T1000 (cell line): Measurements from ENCODE around the gene CLDN7.
A peak's percentile ranks its signal among the peaks of the same experiment; 100 is the strongest.

Experiments
- DNase-seq: peaks from one replicate; lab custom pipeline; 2025; ENCODE audit warnings: mixed read lengths; lab: John Stamatoyannopoulos, UW

CLDN7 gene

DNA sequence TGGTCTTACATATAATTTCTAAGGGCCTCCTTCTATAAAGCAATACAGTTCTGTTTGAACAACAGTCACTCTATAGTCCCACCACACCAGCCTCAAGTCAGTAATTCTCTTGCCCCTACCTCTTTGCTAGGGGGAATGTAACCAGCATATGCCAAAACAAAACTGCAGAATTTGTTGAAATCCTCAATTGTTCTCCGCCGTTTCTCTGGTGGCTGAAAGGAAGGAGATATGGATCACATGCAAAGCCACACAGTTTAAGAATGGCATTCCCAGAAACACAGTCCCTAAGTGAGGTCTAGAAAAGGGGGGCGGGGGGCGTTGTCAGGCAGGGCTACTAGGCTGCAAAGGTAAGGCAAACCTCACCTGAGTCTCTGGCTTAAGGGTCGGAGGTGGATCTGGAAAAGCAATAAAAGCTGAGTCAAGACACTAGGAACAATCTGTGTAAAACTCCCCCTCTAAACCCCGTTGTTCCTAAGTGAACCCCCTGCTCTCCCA lies 25.0 kb downstream of the CLDN7 start:
- no peak for DNase-seq

DNA sequence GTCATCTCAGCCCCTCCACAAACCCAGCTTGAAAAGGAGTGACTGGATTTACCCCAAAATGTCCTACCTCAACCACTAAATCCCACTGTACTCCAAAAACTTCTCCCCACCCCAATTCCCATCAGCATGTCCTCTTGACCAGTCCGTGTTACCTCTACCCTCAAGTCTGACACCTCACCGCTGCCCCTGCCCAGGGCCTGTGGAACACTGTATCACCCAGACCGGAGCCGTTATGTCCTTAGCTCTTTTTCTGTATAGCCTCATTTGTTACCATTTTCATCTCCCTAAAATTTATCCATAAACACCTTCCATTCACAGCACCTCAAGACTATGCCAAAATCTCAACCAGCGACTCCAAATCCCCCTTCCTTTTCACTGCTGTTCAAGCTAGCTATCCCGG lies 25.5 kb downstream of the CLDN7 start:
- DNase-seq: no peak

DNA sequence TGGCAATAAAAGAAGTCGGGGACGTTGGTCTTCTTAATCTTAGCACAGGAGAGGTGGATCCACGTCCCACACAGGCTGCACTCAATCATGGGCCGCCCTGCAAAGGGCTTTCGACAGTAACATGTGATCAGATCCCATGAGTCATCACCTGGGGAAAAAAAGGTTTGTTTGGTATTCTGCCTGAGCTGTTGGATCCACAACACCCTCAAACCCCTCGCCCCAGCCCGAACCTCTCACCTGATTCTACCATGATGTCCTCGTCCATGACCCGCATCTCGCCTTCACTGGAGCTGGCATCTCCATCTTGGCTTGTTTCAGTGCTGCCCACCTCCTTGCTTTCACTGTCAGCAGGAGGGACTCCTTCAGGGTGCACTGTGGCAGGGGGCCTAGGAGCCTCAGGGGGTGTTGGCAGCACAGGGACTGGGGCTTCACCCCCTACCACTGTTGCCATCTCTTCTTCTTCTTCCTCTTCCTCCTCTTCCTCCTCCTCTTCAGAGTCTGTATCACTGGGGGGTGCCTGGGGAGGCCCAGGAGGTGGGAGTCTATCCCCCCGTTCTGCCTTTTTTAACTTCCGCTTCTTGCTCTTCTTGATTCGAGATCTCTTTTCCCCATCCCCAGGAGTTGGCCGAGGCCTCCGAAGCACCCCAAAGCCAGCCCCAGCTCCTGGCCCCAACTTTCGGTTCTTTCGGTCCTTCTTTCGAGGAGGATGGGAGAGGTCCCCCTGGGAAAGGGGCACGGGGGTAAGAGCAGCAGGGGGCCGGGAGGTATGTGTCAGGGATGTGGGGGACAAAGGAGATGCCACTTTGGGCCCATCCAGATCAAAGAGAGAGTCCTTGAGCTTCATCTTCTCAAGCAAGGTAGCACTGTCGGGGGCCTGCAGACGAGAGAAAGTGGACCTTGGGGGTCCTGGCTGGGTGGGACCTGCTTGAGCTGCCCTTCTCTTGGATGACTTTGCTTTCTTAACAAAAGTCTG lies 26.3 kb downstream of the CLDN7 start:
- no peak for DNase-seq

DNA sequence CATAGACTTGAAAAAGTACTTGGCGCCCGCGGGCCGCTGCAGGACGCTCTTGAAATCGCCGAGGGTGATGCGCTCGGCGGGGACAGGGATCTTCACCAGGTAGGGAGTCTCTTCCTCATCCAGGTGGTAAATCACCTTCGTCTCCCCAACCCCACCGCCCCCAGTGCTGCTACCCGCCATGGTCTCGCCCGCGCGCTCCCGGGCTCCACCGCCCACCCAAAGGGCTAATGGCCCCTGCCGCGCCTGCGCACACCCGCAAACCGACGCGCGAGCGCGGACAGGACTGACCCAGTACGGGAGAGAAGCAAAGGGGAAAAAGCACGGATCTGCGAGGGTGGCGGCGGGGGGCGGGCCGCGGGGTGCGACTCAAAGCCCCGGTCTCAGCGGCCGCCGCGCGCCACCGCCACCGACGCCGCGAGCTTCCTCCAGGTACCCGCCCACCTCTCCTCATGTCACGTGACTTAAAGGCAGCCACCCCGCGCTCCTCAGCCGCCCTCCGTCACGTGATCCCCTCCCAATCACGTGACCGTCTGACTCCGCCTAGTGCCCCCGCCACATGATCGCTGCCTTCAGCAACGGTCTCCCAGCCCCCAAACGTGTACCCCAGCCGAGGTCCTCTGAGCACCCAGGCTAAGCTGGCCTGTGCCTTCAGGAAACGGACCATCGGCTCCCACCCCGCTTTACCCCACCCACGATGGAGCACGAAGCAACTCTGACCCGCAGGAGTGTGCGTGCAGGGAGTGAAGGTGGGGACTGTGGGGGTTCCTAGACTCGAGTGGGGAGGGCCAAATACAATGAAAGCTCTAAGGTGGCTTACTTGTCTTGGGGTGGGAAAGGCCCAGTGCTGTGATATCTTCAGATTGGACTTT lies 28.0 kb downstream of the CLDN7 start, which contains the start of gene DVL2:
Gene DVL2, minus strand, starts transcription at position 435 of the 869 bp plus-strand sequence. Its CDS starts 255 bp downstream, at position 180.
- DNase-seq: peak; percentile 90

DNA sequence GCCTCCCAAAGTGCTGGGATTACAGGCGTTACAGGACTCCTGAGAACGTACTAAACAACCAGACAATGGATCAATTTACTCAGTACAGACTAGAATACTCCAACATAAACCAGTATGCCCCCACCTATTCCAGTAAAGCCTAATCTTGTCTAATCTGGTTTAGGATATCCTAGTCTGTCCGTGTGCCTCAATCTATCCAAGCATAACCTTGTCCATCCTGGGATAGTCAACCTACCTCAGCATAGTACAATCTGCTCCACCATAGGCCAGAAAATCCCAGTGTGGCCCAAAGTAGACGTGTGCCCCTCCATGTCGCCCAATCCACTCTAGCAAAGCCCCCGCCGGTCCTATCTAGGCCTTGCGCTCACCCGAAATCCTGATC lies 28.6 kb downstream of the CLDN7 start:
- no peak for DNase-seq

DNA sequence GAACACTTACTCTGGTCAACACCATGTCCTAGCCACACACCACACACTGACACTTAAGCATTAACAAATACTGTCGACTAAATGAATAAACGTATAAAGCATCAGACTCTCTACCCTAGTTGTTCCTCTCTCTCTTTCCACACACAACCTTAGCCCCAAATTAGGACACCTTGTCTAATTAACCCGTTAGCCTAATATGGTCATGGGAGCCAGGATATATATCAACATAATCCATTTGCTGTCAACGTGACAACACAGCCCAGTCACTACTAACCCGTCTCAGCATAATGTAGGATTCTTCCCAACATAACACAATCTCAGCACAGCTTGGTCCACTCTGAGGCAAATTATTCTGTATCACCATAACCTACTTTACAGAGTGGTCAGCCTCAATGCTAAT lies 30.2 kb downstream of the CLDN7 start:
- DNase-seq: no peak

DNA sequence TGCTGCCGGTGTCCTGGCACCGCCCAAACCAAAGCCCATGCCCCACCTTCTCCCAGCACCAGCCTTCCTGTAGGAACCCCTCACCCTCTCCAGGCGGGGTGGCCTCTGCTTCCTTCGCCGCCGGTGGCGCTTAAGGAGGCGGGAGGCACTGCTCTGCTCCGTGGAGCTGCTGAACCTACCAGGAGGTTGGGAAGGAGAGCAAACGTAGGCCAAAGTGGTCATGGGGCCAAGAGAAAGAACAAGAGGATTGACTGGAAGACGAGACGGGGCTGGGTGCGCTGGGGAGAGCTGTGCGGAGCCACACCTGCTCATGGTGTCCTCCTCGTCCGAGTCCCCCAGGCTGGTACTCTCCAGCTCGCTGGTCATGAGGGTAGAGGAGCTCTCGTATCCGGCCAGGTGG lies 32.8 kb downstream of the CLDN7 start:
- no peak for DNase-seq

DNA sequence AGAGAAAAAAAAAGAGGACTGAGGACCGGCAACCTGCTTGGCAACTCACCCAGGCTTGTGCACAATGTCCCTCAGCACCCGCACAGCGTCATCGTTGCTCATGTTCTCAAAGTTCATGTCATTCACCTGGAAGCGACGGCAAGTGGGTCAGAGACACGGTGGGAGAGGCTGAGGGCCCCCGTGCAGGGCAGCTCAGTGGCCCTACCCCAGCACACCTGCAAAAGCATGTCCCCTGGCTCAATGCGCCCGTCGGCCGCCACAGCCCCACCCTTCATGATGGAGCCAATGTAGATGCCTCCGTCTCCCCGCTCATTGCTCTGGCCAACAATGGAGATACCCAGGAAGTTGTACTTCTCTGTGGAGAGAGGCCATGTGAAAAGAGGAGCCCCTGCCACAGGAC lies 33.4 kb downstream of the CLDN7 start:
- DNase-seq: no peak

DNA sequence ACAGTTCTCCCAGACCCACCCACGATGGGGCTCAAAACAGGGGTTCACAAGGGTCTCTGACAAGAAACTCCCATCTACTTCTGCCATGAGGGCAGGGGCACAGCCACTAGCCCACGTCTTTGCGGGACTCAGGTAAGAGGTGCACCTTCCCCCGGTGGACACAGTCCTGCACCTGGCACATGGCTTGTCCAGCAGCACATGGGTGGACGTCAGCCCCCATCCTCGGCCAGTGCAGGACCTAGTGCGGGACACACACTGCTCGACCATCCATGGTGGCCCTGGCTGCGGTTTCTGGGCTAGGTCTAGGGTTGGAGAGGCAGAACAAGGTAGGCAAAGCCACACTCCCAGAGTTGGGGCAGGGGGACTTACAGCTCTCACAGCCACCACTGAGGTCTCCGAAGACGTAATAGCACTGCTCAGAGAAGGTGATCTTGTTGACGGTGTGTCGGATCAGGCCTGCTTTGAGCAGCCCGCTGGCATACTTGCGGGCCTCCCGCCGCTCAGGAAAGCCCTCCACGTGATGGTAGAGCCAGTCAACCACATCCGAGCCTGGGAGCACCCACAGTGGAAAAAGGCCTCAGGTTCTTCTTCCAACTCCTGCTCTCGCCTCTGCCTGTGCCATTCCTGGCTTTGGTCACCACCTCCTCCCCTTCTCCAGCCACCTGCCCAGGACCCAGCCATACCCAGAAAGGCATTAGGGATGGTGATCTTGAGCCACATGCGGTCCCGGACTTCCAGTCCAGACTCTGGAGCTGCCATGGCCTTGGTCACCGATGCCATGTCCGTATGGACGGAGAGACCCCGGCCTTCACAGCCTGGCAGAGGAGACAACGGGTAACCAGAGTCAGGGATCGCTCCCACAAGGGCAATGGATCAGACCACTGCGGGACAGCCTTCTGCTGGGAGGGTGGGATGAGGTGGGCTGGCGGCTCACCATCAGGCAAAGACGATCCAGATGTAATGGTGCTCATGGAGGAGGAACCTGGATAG lies 35.3 kb downstream of the CLDN7 start:
- no peak for DNase-seq

DNA sequence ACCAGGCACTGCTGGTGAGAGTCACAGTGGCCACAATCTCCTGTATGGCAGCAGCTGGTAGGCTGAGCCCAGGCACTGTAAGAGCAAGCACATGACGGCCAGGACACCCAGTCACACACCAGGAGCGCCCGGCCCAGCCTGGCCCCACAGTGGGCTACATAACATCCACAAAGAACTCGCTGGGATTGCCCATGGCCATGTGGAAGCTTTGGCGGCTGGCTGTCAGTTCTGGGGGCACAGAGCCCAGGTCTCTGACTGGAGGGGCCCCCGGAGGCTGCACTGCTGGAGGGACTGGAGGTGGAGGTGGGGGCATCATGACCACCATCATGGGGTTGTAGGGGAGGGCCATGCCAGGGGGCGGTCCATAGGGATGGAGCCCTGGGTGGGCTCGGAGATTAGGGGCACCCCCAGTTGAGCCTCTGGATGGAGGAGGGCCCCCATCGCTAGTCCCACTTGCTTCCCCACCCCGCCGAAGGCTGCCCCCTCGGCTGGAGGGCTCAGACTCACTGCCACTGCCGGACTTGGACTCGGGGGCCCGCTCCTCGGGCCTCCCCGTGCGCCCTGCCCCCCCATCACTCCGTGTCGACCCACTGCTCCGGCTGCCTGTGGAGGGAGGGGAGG lies 36.5 kb downstream of the CLDN7 start:
- DNase-seq: no peak

DNA sequence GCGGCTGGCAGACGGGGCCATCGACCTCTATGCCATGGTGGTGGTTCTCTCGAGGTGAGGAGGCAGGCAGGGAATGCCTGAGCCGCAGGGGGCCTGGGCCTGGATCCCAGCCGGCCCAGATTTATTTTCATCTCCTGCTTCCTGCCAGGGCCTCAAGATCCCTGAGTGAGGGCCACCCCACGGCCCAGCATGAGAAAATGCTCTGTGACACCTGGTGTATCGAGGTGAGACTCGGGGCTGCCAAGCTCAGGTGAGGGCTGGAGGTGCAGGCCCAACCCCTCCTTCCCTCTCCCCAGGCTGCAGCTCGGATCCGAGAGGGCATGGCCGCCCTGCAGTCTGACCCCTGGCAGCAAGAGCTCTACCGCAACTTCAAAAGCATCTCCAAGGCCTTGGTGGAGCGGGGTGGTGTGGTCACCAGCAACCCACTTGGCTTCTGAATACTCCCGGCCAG lies 37.6 kb downstream of the CLDN7 start:
- no peak for DNase-seq

DNA sequence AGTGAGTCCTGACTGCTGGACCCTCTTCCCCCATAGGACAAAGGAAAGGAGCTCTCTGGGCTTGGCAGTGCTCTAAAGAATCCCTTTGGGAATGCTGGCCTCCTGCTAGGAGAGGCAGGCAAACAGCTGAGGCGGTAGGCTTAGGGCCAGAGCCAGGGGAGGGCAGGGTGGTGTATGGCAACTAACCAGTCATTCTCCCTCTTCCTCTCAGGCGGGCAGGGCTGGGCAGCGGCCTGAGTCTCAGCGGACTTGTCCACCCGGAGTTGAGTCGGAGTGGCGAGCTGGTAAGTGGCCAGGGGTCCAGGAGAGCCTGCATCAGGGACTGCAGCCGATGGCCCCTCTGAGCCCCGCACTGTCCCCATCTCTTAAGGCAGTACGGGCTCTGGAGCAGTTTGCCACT lies 38.2 kb downstream of the CLDN7 start:
- DNase-seq: no peak

DNA sequence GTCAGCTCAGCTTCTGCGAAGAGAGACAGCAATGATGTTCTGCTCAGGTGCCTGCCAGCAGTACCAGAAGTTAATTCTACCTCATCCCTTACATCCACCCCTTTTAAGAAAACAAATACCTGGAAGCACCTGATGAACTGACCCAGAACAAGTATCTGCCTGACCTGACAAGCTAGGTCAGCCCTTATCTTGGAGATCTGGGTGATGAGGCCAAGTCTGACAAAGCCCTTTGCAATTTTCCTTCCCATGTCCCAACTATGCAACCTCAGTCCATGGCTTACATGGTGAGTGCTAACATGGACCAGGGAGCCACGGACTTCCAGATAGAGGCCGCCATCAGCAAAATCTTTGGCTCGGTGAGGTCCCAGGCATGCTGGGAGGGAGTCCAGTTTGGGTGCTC lies 38.9 kb downstream of the CLDN7 start:
- no peak for DNase-seq

DNA sequence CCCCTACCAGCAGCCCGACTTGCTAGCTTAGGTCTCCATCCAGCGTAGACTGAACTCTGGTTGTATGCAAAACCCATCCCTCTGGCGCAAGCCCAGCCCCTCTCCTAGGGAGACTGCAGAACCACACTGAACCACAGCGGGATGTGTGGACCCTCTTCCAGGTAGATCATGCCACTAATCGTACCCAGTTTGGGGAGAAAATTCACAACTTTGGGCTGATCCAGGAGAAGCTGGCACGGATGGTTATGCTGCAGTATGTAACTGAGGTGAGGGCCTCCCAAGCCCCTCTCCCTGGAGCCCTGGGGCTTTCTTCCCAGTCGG lies 39.3 kb downstream of the CLDN7 start:
- DNase-seq: no peak

DNA sequence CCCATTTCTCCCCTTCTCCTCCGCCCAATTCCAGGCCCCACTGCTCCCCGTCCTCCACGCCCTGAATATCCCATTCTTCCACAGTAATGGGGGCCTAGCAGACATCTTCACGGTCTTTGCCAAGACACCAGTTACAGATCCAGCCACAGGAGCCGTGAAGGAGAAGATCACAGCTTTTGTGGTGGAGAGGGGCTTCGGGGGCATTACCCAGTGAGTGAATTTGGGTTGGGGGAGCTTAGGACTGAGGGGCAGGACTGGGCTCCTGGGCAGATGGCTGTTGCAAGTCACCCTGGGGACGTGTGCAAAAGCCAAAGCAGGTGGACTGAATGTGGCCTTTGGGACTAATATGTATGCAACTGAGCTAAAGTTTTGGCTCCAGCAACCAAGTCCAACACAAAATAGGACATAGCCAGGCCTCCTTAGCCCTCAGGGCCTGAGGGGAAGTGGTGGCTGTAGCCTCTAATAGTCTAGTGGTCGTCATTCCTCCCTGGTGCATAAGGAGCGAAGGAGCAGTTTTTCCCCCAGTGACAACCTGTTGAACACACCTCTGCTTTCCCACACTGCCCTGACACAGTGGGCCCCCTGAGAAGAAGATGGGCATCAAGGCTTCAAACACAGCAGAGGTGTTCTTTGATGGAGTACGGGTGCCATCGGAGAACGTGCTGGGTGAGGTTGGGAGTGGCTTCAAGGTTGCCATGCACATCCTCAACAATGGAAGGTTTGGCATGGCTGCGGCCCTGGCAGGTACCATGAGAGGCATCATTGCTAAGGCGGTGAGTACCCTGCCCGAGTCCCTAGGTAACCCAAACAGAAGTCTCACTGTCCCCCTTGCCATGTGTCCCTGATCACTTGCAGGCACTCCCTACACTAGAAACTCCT lies 39.9 kb downstream of the CLDN7 start:
- no peak for DNase-seq

DNA sequence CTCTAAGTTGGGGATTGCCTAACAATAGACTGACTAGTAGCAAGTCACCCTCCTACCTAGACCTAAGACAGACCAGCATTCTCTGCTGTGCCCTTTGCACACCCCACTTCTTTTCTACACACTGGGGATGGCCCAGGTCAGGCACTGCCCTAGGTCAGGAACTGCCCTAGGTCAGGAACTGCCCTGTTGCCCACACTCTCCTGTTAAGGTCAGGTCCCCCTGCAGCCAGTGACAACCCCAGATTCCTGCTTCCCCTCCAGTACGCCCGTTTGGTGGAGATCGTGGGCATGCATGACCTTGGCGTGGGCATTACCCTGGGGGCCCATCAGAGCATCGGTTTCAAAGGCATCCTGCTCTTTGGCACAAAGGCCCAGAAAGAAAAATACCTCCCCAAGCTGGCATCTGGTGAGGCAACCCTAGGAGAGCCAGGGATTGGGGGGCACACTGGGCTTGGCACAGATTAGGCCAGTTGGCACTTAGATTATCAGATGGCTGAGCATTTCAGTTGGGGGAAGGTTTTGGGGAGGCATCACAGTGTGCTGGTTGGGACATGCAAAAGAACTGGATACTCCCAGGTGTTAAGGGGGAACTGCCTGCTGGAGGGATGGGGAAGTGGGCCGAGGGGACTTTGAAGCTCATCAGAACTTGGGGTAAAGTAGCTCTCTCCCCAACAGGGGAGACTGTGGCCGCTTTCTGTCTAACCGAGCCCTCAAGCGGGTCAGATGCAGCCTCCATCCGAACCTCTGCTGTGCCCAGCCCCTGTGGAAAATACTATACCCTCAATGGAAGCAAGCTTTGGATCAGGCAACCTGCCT lies 40.8 kb downstream of the CLDN7 start:
- DNase-seq: no peak

DNA sequence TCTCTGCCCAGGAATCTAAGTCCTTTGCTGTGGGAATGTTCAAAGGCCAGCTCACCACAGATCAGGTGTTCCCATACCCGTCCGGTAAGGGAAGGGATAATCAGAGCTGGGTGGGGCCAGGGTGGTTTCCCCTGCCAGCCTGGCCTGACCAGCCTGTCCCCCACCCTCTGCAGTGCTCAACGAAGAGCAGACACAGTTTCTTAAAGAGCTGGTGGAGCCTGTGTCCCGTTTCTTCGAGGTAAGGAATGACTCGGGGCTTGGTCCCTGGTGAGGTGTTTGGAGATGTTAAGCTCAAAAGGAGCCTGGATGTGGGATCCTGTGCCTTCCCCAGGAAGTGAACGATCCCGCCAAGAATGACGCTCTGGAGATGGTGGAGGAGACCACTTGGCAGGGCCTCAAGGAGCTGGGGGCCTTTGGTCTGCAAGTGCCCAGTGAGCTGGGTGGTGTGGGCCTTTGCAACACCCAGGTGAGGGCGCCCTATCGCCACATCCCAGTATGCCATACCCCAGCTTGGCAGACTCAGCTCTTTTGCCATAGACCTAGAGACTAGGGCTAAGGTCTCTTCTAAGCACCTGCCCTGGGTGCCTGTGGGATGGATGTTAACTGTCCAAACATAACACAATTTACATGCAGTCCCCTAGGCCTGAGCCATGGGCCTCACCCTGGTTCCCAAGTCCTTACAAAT lies 41.5 kb downstream of the CLDN7 start:
- peak; percentile 51 for DNase-seq

DNA sequence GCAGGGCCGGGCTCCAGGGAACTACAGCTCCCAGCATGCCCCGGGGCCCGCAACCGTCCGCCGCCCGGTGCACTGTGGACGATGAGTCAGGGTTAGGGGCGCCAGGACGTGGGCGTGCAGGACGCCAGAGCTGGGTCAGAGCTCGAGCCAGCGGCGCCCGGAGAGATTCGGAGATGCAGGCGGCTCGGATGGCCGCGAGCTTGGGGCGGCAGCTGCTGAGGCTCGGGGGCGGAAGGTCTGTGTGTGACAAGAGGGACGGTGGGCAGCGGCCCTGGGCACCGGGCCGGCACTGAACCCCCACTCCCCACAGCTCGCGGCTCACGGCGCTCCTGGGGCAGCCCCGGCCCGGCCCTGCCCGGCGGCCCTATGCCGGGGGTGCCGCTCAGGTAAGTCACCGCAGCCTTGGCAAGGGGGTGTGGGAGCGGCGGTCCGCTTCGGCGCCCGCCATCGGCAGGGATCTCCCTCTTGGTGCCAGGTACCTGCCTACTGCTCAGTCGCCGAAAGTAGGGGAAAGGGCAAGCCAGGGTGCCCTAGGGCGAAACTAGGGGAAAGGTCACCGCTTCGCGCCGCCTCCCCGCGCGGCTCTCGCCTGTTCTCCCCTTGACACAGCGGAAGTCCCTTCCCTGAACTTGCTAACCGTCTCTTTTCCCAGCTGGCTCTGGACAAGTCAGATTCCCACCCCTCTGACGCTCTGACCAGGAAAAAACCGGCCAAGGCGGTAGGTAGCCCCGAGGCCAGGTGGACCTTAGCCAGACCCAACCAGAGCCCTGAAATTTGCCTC lies 42.3 kb downstream of the CLDN7 start, which contains the start of the genes ACADVL and DLG4:
Gene ACADVL, plus strand, starts transcription at position 127 of the 781 bp plus-strand sequence. Its CDS starts 47 bp downstream, at position 174.
Gene DLG4, minus strand, starts transcription at position 25 of the 781 bp plus-strand sequence.
- DNase-seq: peak; percentile 82
